ENCODE measurements around the gene TERT.
A peak's percentile ranks its signal among the peaks of the same experiment; 100 is the strongest.
"Not testable (repeated sequence)": the region's sequence is repeated elsewhere in the genome, so short reads cannot be mapped to it uniquely, and the experiment has no call there.

Gene TERT

DNA sequence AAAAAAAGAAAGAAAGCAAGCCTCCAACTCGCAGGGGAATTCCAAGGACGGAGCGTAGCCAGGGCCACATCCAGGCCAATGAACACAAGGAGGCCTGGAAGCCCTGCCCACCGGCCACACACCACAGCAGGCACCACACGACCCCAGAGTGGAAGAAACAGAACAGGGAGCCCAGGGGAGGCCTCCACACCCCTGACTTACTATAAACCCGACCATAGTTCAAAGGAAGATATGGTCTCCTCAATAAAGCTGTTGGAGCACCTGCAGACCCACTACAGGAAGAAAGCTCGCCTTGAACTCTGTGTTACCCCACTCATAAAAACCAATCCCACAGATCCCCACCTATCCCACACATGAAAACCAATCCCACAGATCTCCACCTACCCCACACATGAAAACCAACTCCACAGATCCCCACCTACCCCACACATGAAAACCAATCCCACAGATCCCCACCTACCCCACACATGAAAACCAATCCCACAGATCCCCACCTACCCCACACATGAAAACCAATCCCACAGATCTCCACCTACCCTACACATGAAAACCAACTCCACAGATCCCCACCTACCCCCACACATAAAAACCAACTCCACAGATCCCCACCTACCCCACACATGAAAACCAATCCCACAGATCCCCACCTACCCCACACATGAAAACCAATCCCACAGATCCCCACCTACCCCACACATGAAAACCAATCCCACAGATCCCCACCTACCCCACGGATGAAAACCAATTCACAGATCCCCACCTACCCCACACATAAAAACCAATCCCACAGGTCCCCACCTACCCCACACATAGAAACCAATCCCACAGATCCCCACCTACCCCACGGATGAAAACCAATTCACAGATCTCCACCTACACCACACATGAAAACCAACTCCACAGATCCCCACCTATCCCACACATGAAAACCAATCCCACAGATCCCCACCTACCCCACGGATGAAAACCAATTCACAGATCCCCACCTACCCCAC lies 19.2 kb downstream of the TERT start:
- H3K36me3 ChIP-seq (ENCODE audit: insufficient read depth, low read length) = peaks cover 18% of the 10 kb centered on the region
- not testable (repeated sequence) for H3K4me3 ChIP-seq (ENCODE audit: low read depth in 1 of 2, low read length in 2 of 2); H3K79me2 ChIP-seq (ENCODE audit: insufficient read depth, low read length); H3K4me2 ChIP-seq (ENCODE audit: insufficient read depth, low read length); H3K9ac ChIP-seq (ENCODE audit: low read depth, low read length); H3K9me3 ChIP-seq (ENCODE audit: insufficient read depth, low read length, severe bottlenecking); H4K20me1 ChIP-seq (ENCODE audit: insufficient read depth, low read length); H2AFZ ChIP-seq (ENCODE audit: low read depth, low read length); H3K27me3 ChIP-seq (ENCODE audit: insufficient read depth, low read length, poor library complexity)
- H3K4me1 ChIP-seq (ENCODE audit: insufficient read depth, low read length) = peaks cover 18% of the 10 kb centered on the region
- DNase-seq (peak; percentile 26), ATAC-seq (ENCODE audit: insufficient read depth, low read depth) (peak; percentile 71)
- H3K27ac ChIP-seq (ENCODE audit: low read length) = peak overlapping the region; percentile 36; the same call in 1 of the 2 replicates

DNA sequence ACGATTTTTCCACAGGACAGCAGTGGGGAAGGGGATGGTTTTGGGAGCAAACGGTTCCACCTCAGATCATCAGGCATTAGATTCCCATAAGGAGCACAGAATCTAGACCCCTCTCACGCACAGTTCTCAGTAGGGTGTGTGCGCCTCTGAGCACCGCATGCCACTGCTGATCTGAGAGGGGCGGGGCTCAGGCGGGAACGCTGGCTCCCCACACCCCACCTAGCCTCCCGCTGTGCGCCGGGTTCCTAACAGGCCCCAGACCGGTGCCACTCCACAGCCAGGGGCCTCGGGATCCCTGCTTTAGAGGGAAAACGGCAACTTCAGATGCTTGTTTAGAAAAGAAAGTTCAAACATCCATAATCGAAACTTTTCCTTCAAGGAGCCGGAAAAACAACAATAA lies 20.4 kb downstream of the TERT start:
- Histone ChIP-seq H3K9me3 (ENCODE audit: insufficient read depth, low read length, severe bottlenecking) (peaks cover 2% of the 10 kb centered on the region), H3K4me2 (ENCODE audit: insufficient read depth, low read length) (no peak overlapping the region), H3K4me3 (ENCODE audit: low read depth in 1 of 2, low read length in 2 of 2) (no peak overlapping the region), H2AFZ (ENCODE audit: low read depth, low read length) (no peak overlapping the region), H3K4me1 (ENCODE audit: insufficient read depth, low read length) (peaks cover 18% of the 10 kb centered on the region), H3K79me2 (ENCODE audit: insufficient read depth, low read length) (no peaks in the 10 kb centered on the region), H3K27me3 (ENCODE audit: insufficient read depth, low read length, poor library complexity) (no peaks in the 10 kb centered on the region), H3K27ac (ENCODE audit: low read length) (peak overlapping the region; percentile 52), H4K20me1 (ENCODE audit: insufficient read depth, low read length) (no peaks in the 10 kb centered on the region), H3K36me3 (ENCODE audit: insufficient read depth, low read length) (peaks cover 18% of the 10 kb centered on the region), H3K9ac (ENCODE audit: low read depth, low read length) (no peak overlapping the region)
- no peak for ATAC-seq (ENCODE audit: insufficient read depth, low read depth)
- TF ChIP-seq, protein P1, sequence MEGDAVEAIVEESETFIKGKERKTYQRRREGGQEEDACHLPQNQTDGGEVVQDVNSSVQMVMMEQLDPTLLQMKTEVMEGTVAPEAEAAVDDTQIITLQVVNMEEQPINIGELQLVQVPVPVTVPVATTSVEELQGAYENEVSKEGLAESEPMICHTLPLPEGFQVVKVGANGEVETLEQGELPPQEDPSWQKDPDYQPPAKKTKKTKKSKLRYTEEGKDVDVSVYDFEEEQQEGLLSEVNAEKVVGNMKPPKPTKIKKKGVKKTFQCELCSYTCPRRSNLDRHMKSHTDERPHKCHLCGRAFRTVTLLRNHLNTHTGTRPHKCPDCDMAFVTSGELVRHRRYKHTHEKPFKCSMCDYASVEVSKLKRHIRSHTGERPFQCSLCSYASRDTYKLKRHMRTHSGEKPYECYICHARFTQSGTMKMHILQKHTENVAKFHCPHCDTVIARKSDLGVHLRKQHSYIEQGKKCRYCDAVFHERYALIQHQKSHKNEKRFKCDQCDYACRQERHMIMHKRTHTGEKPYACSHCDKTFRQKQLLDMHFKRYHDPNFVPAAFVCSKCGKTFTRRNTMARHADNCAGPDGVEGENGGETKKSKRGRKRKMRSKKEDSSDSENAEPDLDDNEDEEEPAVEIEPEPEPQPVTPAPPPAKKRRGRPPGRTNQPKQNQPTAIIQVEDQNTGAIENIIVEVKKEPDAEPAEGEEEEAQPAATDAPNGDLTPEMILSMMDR (IDR thresholded peaks at IDR 0.05; ENCODE audit: borderline replicate concordance, extremely low read depth, low read length, poor library complexity, severe bottlenecking) = no peak
- no peak for TF ChIP-seq EZH2 (IDR thresholded peaks at IDR 0.05; ENCODE audit: borderline replicate concordance, low read depth, low read length, severe bottlenecking)
- DNase-seq = no peak

DNA sequence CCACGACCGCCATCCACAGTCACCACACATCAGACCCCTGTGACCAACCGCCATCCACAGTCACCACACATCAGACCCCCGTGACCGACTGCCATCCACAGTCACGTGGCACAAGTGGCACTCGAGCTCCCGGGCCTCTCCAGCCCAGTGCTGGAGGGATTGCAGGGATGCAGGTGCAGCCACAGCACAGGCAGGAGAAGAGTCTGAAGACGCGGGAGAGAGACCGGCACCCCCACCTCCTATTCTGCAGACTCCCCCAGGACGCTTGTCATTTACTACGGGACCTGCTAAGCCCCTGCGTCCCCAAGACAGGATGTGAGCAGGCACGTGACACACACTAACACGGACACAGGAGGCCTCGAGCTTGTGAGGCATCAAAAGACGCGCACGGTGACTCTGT lies 21.1 kb downstream of the TERT start:
- H3K4me1 ChIP-seq (ENCODE audit: insufficient read depth, low read length) = peaks cover 21% of the 10 kb centered on the region
- H3K79me2 ChIP-seq (ENCODE audit: insufficient read depth, low read length) = no peaks in the 10 kb centered on the region
- H3K9me3 ChIP-seq (ENCODE audit: insufficient read depth, low read length, severe bottlenecking) = peaks cover 2% of the 10 kb centered on the region
- no peak overlapping the region for H3K9ac ChIP-seq (ENCODE audit: low read depth, low read length)
- H2AFZ ChIP-seq (ENCODE audit: low read depth, low read length) = no peak overlapping the region
- DNase-seq = peak; percentile 30
- no peaks in the 10 kb centered on the region for H3K27me3 ChIP-seq (ENCODE audit: insufficient read depth, low read length, poor library complexity)
- H3K4me3 ChIP-seq (ENCODE audit: low read depth in 1 of 2, low read length in 2 of 2) = no peak overlapping the region
- H3K36me3 ChIP-seq (ENCODE audit: insufficient read depth, low read length) = peaks cover 18% of the 10 kb centered on the region
- H3K4me2 ChIP-seq (ENCODE audit: insufficient read depth, low read length) = no peak overlapping the region
- no peak for TF ChIP-seq EZH2 (IDR thresholded peaks at IDR 0.05; ENCODE audit: borderline replicate concordance, low read depth, low read length, severe bottlenecking)
- TF ChIP-seq, protein P1 (IDR thresholded peaks at IDR 0.05; ENCODE audit: borderline replicate concordance, extremely low read depth, low read length, poor library complexity, severe bottlenecking) = no peak
- no peak overlapping the region; the same call in 1 of the 2 replicates for H3K27ac ChIP-seq (ENCODE audit: low read length)
- ATAC-seq (ENCODE audit: insufficient read depth, low read depth) = no peak
- no peaks in the 10 kb centered on the region for H4K20me1 ChIP-seq (ENCODE audit: insufficient read depth, low read length)

DNA sequence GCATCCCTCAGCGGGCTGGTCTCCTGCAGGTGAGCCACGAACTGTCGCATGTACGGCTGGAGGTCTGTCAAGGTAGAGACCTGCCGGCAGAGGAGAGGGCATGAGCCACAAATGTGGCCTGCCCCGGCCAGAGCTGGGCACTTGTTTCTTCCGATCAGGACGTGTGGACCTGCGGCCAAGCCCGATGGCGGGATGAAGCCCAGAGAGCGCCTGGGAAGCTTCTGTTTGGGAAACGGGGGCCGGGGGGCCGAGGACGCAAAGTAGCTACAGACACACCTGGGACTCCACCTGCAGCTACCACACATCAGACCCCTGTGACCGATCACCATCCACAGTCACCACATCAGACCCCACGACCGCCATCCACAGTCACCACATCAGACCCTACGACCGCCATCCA lies 22.7 kb downstream of the TERT start:
- H3K4me3 ChIP-seq (ENCODE audit: low read depth in 1 of 2, low read length in 2 of 2) = no peak overlapping the region
- H3K79me2 ChIP-seq (ENCODE audit: insufficient read depth, low read length) = no peaks in the 10 kb centered on the region
- TF ChIP-seq, protein P1 (IDR thresholded peaks at IDR 0.05; ENCODE audit: borderline replicate concordance, extremely low read depth, low read length, poor library complexity, severe bottlenecking) = no peak
- TF ChIP-seq EZH2 (IDR thresholded peaks at IDR 0.05; ENCODE audit: borderline replicate concordance, low read depth, low read length, severe bottlenecking) = no peak
- H3K9ac ChIP-seq (ENCODE audit: low read depth, low read length) = no peak overlapping the region
- peaks cover 29% of the 10 kb centered on the region for H3K4me1 ChIP-seq (ENCODE audit: insufficient read depth, low read length)
- H4K20me1 ChIP-seq (ENCODE audit: insufficient read depth, low read length) = peaks cover 2% of the 10 kb centered on the region; the same call in 1 of the 2 replicates
- no peak for DNase-seq
- H3K9me3 ChIP-seq (ENCODE audit: insufficient read depth, low read length, severe bottlenecking) = no peaks in the 10 kb centered on the region
- H2AFZ ChIP-seq (ENCODE audit: low read depth, low read length) = no peak overlapping the region
- no peak for ATAC-seq (ENCODE audit: insufficient read depth, low read depth)
- peaks cover 10% of the 10 kb centered on the region for H3K36me3 ChIP-seq (ENCODE audit: insufficient read depth, low read length)
- no peaks in the 10 kb centered on the region for H3K27me3 ChIP-seq (ENCODE audit: insufficient read depth, low read length, poor library complexity)
- no peak overlapping the region for H3K4me2 ChIP-seq (ENCODE audit: insufficient read depth, low read length)
- H3K27ac ChIP-seq (ENCODE audit: low read length) = no peak overlapping the region; the same call in 1 of the 2 replicates
